SK-N-DZ (cell line): ENCODE data around the gene PLPP4.
A peak's percentile ranks its signal among the peaks of the same experiment; 100 is the strongest.

Experiments
- DNase-seq: peaks from one replicate; pipeline ENCODE4 v3.0.0-alpha.2; 2015; ENCODE audit warnings: low spot score

The PLPP4 gene

GRCh38 chr10:120574981-120575380 is 118.0 kb downstream of the PLPP4 start:
- DNase-seq, result no peak

DNA sequence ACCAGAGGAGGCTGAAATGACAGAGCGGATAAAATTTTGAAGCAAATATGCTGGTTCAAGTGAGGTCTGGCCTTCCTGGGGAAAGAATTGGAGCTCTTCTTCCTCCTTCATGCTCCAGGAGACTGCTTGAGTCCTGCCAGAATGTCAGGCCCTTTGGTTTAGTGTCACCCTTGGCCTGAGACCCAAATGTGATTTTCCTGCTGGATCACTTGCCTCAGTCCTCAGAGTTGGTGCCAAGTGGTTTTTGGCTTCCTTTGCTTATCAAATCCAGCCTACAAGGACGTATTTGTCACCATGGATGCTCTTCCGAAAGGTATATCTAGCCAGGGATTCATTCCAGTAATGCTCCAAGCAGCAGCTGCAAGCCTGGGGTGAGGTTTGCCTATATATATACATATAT is 118.4 kb downstream of the PLPP4 start:
- no peak for DNase-seq

GRCh38 chr10:120578134-120578533 is 121.1 kb downstream of the PLPP4 start:
- DNase-seq, result no peak

DNA sequence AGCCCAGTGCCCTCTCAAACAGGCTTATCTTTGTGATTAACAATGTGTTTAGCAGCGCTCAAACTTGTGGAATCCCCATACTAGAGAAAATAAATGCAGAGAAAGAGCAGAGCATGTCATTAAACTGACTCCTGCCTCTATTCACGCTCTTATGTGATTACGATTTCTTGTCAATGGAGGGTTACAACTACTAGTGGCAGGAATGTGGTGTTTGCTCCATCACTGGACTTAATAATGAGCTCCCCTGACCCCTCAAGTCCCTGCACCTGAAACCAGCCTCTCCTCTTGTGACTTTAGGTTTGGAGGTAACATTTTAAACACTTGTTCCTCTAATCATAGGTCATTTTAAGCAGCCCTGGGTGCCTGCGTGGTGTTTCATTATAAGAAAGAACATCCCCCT is 121.9 kb downstream of the PLPP4 start:
- no peak for DNase-seq

- no peak for DNase-seq
Observed at GRCh38 chr10:120580918-120581895, 124.2 kb downstream of the PLPP4 start.

DNA sequence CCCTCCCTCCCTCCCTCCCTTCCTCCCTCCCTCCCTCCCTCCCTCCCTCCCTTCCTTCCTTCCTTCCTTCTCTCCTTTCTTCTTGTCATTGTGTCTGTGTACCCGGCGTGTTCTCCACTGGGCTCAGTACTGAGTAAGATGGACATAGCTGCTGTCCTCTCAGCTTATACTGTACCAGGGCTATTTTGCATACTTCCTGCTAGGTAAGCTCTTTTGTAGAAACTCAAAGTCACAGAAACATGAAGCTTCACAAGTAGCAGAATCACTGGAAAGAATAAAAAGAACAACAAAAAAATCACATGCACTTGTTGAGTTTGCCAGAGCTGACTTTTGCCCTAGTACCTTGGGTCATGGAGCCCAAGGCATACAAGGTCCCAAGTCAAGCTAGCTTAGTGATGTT is 125.7 kb downstream of the PLPP4 start:
- DNase-seq, result no peak

GRCh38 chr10:120583424-120584108 is 126.5 kb downstream of the PLPP4 start:
- DNase-seq, result no peak

DNA sequence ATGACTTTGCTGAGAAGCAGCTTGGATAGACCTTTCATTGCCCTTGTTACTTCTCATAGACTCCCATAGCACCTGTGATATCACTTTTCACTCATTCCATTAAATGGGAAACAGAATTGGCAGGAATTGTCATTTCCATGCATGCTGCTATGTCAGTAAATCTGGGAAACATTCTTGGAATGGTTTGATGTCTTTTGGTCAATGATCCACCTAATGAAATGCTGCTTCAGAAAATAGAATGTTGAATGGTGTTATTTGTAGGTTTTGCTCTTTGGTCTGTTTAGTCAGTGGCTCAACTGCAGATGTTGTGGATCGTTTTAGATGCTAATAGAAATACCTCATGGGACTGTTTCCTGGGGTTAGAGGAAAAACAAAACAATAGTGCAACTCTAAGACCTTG is 127.8 kb downstream of the PLPP4 start:
- no peak for DNase-seq

DNA sequence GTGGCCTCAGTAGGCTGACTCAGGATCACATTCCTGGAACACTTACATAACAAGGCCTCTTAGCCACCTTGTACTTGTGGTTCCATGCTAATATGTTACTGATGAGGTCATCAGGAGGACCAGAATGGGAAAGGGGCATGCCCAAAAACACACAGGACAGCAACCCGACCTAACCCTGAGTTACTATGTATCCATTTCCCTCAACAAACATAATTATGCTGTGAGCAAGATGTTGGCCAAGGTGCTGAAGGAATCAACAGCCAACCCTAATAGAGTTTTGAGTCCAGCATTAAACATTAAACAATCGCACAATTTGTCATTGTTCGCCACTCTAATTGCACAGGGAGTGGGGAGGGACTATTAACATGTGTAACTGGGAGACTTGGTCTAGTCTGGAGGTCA is 129.4 kb downstream of the PLPP4 start:
- no peak for DNase-seq

DNA sequence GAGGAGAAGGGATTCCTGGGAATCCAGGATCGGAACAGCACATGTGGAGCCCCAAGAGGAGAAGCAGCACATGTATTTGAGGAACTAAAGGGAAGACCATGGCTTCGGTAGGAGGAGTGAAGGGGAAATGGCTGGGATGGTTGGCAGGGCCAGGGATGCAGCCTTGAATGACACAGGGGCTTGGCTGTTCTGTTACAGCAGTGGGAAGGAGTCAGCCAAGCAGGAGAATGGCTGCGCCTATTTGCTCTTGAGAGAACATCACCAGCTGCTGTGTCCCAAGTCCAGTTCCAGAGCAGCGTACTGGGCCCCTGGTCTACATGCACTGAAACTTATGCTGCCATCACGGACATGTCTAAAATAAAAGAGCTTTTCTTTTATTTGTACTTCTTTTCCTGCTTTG is 130.0 kb downstream of the PLPP4 start:
- DNase-seq, result no peak

GRCh38 chr10:120588311-120588710 is 131.3 kb downstream of the PLPP4 start:
- no peak for DNase-seq

- DNase-seq, result no peak
Observed at GRCh38 chr10:120593693-120594092, 136.7 kb downstream of the PLPP4 start.

DNA sequence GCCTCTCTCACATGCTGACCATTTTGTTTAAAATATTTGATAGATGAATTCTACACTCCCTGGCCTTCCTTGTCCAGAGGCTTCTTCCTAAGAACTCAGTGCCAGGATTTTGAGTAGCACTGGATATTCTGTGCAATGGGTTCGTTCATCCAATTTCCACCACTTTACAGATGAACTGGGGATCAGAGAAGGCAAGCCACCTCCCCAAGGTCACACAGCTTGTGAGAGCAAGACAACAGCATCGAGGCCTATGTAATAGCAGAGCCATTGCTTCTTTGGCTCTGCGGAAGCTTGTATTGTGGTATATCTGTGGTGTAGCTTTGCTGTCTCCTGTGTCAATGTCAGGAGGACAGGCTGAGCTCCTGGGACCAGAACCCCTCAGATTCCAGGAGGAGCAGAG is 140.9 kb downstream of the PLPP4 start:
- DNase-seq, result no peak

GRCh38 chr10:120598386-120598785 is 141.4 kb downstream of the PLPP4 start:
- peak; percentile 77 for DNase-seq

DNA sequence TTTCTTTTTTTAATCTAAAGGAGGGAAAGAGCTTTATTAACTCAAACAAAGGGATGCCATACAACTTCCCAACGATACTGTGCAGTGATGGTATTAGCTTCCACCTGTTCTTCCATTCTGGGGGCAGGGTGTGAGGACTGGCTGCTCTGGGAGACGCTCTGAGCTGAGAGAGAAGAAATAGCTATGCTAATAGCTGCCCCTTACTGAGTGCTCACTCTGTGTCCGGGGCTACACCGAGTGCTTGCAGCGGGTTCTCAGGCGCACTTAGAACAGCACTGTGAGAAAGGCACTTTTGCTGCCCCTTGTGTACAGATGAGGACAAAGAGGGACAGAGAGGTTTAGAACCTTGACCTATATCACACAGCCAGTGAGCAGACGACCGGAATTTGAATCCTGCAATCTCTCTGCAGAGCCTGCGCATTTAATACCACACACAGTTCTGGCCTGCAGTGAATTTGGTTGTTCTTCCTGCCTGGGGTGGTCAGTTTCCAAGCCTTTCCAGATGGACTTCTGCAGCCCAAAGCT is 142.2 kb downstream of the PLPP4 start:
- DNase-seq, result no peak

DNA sequence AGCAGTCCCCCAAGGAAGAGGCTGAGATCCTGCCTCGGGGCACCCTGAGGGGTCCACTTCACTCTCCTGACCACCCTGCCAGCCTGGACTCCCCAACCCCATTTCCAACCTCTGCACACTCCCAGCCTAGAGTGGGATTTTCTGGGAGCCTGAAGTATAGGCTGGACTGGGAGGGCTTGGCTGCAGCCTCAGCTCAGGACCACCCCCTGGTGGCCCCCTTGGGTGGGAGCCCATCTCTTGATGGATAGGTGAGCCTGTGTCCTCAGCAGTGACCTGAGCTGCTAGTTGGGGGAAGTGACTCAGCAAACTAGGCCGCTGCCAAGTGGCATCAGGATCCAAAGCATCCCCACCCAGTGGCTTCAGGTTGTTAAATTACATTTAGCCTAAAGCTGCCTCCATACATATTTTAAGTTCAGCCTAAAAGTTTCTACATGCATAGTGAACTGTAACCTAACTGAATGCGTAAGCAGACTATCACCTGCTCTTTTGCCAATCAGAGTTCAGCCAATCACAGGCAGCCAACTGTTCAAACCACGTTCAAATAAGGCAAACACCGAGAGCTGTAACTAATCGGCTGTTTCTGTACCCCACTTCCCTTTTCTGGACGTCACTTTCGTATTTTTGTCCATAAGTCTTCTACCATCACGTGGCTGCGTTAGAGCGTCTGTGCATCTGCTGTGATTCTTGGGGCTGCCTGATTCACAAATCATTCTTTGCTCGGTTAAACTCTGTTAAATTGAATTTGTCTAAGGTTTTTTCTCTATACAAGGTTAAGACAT is 144.0 kb downstream of the PLPP4 start:
- DNase-seq, result peak; percentile 52

DNA sequence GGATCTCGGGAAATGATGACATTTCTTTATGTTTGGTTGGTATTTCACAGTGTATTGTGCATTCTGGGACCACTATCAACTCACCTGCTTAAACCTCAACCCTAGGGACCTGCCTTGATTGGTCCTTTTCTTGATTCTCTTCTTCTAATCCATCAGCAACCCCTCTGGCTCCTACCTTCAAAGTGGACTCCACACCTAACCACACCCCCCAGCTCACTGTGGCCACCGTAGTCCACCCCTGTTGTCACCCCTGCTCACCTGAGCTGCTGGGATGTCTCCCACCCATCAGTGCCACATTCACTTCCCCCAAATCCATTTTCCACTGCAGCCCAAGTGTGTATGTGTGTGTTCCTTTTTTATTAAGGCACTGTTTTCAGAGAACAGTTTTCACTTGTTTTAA is 145.0 kb downstream of the PLPP4 start:
- no peak for DNase-seq

DNA sequence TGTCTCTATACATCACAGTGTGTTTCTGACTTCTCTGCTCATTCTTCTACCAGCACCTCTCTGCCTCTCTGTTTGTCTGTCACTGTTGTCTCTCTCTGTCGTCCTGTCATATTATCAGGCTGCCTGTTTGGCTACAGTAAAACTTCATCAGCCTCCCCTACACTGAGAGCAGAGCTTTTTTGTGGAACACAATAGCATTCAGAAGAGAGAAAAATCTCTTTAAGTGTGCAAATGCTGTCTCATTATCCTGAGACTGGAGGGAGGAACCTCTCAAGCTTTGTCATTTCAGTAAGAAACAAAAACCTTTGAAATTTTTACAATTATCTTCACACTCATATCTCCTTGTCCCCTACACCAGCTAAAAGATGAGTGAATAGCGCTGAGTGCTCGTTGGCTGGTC is 148.4 kb downstream of the PLPP4 start:
- DNase-seq, result no peak

- no peak for DNase-seq
Observed at GRCh38 chr10:120606051-120606764, 149.2 kb downstream of the PLPP4 start.

GRCh38 chr10:120607016-120607709 is 150.1 kb downstream of the PLPP4 start:
- no peak for DNase-seq
